ENCODE data around the gene ADRB1.

ADRB1 gene

DNA sequence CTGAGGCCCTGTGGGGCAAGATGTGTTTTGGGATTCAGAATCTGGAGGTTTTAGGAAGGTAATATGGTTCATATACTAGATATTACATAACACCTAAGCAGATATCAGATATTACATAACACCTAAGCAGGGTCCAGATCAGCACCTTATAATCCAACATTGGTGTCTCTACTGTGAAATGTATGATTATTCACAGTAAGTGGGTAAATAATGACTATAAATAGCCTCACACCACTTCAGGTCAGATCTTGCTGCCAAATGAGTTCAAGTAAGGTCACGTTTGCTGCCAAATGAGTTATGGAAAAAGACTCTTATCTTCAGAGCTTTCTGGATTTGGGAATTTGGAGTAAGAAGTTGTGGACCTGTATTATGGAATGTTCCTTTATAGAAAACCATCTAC, 14.6 kb downstream of the ADRB1 start:
- no peak for DNase-seq

DNA sequence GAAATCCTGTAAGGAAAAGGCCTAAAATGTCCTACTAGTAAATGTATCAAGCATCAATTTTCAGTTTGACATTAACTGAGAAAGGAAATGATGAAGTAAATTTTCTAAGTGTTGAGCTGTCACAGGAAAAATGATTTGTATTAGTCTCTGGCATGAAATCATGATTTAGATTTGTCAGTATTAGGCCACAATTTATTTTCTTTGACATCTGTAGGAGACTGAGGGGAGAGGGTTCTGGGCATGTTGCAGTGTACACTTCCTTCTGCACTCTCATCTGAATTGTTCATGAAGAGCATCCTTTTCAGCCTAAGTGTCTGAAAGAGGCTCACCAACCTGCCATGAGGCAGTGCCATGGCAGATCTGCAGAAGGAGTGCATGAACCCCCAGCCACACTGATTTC, 15.9 kb downstream of the ADRB1 start:
- no peak for DNase-seq

DNA sequence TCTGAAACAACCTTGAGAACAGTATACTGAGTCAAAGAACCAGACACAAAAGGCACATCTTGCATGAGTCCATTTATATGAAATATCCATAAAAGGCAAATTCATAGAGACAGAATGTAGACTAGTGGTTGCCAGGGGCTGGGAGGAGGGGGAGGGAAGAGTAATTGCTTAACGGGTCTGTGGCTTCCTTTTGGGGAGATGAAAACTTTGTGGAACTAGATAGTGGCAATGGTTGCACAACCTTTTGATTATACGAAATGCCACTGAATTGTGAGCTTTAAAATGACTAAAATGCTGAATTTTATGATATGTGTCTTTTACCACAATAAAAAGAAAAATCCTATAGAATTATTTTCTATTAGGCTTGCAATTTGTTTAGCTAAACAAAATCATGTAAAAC, 16.8 kb downstream of the ADRB1 start:
- no peak for DNase-seq

DNA sequence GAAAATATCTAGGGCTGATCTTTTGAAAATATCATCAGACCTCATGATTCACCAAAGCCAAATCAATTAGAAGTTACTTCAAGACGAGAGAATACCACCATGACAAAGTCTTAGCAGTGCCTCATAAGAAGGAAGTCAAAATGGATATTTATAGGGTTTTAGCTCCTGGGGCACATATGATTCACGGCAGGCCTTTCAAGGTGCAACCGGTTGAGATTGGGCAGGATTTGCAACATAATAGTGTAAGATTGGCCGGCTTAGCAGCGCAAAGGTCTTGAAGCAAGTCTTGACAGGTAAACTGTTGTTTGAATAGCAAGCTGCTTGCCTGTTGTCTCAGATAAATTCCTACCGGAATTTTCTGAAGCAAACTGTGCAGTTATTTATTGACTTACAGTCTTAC, 17.5 kb downstream of the ADRB1 start:
- no peak for DNase-seq

DNA sequence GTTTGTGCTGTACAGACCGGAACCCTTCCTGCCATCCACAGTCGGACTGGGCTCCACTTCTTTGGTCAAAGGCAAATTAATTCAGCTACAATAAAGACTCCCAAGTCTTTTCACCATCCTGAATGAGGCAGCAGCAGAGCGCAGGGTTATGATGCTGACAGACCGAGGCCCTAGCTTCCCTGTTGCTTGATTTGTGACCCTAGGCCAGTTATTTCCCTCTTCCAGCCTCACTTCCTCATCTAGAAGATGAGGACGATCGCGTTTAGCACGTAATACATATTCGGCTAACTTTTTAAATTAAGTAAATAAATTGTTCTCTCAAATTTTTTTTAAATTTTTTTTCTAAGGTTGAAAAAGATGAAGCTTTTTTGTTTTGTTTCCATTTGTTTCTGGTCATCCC, 18.1 kb downstream of the ADRB1 start:
- no peak for DNase-seq

DNA sequence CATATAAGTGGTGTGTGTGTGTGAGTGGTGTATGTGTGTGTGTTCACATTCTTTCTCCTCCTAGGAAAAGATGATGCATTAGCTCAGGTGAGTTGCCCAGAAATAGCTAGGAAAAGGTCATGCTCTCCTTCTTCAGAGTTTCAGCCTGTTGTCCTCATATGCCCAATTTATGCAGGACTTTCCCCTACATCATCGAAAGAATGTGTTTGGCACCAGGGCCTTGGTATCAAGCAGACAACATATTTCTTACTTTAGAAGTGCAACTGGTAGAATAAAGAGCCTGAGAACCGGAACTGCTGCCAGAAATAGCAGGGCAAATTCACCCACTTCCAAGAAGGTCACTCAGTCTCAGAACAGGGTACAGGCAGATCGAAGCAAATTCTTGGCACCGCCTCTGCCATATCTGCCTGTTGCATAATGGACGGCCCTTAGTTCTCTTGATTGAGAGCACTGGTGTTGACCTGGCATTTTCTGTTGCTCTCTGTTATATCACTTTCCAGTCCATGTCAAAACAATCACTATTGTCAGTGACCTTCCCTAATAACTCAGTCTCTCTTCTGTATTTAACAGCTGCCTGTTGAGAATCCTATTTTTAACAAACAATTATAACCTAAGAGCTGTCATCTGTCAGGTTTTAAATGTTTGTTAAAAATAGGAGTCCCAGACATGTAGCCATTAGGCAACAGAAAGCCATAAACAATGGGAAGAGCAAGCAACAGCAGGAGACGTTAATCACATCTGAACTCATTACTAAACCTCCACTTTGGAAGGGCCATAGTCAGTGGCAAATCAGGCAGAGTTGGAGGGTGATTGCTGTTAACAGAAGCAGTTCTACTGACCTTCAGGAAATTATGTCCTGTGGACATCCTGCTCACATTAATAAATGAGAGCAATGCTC, 20.7 kb downstream of the ADRB1 start:
- no peak for DNase-seq

DNA sequence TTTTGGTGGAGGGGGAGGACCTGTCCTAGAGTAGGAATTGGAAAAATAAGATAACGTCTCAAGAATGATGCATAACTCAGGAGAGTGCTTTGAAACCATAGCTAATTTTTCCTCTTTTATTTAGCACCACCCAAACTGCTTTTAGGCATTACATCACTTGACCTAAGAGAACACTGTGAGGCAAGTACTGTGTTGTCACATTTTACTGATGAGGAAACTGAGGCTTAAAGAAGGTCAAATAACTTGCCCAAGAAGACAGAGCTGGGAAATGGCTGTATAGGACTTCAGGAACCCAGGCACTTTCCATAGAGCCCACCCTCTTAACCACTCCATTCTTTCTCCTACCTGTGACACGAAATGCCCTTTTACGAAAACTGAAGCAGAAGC, 21.4 kb downstream of the ADRB1 start:
- DNase-seq, result no peak

DNA sequence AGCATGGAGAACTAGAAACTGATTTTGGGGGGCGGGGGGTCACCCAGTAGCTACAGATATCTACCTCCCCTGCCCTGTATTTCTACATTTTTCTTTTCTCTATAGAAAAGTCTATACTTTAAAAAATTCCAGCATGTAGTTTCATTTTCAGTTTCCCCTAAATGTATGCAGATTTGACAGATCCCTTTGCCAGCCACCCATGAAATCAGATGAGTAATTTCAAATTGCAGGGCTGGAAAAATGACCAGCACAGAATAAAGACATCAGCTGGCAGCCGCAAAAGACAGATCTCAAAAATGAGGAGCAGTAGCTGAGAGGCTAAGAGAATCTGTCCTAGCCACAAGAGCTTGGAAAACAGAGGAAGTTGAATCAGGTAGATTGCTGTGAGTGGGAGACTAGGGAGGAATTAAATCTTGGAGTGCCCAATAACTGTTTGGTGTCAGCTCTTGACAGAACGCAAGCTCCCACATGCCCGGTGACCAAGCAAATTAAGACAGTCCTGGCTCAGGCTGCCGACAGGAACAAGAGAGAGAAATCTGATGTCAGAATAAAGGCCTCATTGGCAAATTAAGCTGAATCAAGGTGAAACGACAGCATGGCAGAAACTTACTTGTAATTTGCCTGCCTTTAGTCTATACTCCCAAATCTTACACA, 24.5 kb downstream of the ADRB1 start:
- no peak for DNase-seq

DNA sequence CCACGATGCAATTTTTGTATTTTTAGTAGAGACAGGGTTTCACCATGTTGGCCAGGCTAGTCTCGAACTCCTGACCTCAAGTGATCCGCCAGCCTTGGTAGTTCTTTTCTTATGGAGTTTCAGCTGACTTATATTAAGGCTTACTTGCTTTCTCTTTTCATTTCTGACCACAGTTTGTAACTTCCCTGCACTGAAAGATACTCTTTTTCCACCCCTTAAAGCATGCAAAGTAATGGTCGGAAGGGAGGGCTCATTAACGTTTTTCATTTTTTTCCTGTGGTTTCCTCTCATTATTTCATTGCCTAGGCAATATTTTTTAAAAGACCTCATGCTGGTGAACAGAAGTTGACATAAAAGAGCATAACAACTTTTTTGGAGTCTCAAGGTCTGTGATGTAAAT, 27.0 kb downstream of the ADRB1 start:
- no peak for DNase-seq

DNA sequence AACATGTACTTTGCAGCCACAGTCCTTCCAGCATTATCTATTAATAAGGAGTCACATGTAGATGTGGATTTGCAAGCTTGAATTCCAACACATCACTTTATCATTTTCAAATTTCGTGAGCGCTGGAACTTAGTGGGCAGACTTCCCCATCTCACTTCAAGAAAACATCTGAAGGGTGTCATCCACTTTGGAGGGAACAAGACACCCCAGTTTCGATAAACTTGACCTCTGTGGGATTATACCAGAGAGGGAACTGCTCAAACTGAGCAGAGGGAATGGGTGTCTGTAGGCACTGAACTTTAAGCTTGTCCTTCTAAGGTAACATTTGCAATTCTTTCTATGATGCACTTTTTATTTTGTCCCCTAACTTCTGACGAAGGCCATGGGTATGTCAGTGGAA, 27.5 kb downstream of the ADRB1 start:
- no peak for DNase-seq

DNA sequence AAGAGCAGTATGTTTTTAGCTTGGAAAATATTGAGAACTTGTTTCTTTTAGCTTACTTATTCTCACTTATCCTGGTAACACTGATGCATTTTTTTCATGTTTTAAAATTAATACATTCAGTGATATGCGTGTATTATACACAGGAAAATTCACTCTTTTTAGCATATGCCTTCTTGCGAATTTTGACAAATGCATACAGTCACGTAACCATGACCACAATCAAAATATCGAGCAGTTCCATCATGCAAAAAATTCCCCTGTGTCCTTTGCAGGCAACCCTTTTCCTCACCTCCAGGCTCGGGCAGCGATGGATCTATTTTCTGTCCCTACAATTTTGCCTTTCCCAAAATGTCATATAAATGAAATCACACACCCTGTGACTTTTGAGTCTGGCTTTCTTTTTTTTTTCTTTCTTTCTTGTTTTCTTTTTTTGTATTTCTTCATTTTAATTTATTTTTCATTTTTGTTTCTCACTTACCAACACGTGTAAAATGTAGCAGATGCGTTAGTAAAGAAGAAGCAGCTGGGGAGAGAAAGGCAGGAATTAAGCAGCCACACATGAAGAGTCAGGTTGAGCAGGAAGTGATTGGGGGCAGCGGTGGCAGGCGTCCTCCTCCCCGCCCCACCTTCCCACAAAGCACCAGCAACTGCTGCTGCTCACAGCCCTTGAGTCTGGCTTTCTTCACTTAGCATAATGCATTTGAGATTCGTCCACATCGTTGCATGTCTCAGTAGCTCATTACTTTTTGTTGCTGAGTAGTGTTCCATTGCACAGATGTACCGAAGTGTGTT, 29.9 kb downstream of the ADRB1 start:
- no peak for DNase-seq

DNA sequence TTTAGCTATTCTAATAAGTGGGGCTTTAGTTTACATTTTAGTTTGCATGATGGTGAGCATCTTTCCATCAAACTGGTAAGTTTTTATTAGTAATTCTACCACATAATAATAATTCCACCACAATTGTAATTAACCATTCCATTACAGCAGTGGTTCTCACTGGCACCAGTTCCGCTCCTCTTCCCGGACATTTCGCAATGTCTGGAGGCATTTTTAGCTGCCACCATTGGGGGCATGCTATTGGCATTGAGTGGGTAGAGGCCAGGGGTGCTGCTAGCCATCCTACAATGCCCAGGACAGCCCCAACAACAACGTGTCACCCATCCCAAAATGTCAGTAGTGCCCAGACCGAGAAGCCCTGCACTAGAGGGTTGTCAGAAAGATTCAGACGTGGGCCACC, 31.4 kb downstream of the ADRB1 start:
- no peak for DNase-seq

DNA sequence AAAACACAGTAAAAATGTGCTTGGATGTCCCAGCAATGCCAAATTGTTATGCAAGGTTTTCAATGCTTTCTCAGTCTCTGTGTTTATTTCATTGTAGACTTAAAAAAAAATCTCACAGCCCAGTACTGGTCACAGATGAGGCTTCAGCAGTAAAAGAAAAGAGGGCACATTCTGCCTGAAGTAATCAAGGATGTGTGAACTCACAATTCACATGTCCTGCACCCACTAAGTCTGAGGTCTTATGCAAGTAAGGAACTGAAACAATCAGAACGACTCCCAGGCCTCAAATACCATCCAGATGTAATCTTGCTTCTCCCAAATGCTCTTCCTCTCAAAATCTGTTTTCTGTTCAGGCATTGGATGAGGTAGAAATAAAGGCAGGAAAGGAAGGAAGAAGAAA, 33.7 kb downstream of the ADRB1 start:
- DNase-seq, result no peak

DNA sequence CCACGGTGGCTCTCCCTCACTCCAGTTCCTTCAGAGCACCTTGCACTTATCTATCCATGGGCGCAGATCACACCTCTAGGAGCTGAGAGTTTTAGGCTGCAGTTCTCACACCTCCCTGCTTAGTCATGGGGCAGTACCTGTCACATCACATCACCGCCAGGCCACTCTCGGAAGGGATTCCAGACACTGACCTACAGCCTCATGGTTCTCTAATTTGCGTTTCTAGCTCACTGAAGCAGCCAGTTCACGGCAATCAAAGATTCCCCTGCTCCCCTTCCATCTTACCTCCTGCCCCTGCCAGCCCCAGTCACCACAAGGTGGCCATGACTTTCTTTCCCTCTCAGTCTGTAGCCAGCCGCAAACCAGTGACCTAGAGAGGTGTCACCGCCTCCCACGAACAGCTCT, 34.2 kb downstream of the ADRB1 start:
- no peak for DNase-seq

DNA sequence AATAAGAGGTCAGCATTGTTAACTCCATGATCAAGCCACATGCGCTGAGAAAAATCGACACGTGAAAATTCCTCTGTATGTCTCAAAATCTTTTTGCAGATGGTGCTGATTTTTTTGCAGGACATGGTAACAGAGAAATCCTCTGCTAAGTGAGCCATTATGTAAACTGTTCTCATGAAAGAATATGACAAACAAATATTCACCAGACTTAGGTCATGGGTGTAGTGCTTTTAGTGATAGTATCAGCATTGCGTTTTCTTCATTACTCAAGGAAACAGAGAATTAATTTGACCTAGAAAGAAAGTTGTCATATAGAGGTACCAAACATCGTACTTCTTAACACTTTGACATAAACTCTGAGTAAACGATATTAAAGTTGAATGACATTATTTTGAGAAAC, 34.7 kb downstream of the ADRB1 start:
- DNase-seq, result no peak

DNA sequence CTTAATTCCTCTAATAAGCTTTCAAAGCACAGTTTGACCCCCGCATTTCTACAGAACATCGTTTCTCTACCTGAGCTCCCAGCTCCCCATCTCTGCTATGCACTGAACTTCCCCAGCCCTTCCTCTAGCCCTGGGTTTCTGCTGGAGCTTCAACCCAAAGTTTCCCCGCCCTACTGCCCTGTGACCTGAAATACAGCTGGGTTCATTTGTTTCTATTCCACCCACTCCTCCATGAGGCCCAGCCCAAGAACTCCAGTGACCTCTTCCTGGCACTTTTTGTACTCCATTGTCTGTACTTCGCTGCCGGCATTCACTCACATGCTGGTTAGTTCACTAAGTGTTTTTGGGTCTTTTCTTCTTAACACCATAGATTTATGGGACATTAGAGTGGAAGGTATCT, 35.8 kb downstream of the ADRB1 start:
- no peak for DNase-seq

DNA sequence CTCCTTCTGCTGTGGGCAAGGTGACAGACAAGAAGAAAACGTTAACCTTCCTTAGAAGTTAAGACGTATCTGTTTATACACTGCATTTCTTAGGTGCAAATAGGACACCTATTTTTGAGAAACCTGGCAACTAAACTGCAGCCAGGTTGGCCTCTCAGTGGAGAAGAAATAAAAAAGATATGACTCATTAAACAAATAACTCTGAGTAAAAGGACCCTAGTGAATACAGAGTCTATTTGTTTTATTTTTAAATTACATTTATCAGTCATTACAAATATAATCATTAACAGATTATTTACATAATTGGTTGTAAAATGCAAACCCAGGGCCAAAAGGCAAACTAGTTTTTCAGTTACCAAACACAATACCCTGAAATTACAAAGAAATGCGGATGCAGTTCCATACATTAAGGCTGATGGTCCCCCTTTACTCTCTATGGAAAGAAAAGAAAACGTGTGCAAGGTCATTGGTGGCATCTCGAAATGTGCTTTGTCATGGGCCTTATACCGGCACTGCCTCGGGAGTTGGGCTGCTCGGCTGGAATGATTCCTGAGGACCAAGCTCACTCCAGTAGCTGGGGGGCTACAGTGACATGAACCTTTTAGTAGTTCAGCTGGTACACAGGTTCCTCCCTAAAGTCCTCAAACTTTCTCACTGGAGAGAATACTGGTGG, 38.4 kb downstream of the ADRB1 start:
- DNase-seq, result no peak

DNA sequence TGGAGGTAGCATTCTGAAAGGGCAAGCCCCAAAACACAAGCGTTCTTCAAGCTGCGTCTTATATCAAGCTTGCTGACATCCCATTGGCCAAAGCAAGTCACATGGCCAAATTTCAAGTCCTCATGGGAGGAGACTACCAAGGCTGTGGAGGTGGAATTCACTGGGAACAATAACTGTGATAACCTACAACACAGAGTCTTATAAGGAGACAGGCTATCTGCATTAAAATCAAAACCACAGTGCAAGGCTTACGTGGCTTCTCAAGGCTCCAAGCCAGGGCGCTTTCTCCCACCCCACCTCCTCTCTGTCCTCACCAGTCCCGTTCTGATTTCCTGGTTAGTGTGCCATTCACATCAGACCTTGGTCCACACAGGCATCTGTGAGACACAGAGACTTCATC, 39.4 kb downstream of the ADRB1 start:
- DNase-seq, result no peak

DNA sequence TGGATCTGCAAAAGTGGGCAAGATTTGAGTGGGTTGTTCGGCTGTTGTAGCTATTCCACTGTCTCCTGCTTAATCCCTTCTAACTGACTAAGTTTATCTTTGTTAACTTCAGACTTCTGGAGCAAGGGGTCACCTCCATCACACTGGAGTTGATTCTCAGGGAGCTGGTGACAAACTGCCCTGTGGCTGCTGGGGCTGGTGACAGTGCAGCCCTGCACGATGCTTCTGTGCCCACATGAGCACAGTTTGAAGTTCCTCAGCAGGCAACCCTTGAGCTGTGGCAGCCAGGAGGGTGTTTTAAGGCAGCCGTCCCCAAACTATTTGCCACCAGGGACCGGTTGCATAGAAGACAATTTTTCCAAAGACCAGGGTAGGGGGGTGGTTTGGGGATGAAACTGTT, 40.5 kb downstream of the ADRB1 start:
- DNase-seq, result no peak

DNA sequence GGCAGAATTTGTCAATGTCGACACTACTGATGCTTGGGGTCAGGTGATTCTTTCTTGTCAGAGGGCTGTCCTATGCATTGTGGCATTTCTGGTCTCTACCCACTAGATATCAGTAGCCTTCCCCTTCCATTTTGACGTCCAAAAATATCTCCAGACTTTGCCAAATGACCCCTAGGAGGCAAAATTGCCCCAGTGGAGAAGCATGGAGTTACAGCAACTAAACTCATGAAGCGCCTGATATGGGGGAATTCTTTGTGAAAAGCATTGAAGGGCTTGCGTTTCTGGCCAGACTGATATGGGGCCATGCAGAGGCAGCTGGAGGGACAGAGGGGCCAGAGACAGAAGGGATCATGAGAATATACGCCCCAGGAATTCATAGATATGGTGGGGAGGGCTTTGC, 43.6 kb downstream of the ADRB1 start:
- no peak for DNase-seq

DNA sequence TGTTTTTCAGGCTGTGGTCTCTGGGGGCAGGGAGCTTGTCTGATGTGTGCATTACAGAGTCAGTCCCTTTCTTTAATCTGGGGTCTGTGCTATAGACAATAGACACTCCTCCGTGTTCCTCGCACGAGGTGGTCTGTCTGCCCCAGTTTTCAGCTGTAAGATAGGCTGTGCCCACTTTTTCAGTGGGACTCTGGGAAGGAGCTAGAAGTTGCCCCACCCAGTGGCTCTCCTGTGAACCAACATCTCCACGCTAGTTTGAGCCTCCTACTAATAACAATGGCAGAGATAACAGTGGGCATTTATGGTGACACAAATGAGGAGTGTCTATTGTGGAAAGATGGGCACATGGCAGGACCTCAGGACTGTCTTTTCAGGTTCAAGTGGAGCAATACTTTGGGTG, 44.0 kb downstream of the ADRB1 start:
- no peak for DNase-seq

DNA sequence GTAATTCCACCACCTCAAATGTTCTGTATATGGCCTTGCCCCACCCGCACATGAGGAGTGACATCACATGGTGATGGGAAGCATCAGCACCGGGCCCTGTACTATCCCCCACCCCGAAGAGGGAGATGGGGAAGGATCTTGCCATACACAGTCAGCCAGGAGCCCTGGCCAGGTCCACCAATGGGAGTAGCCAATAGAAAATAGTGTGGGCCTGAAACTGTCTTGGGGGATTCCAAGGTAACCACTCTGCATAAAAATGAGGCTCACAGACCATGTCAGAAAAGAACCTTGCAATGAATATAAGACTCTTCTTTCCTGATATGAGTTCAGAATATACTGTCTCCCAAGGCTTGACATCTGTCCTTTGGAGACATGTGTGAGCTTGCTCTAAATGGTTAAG, 51.1 kb downstream of the ADRB1 start:
- no peak for DNase-seq
